Measurements from ENCODE around the gene SULT1A2.

SULT1A2 gene

DNA sequence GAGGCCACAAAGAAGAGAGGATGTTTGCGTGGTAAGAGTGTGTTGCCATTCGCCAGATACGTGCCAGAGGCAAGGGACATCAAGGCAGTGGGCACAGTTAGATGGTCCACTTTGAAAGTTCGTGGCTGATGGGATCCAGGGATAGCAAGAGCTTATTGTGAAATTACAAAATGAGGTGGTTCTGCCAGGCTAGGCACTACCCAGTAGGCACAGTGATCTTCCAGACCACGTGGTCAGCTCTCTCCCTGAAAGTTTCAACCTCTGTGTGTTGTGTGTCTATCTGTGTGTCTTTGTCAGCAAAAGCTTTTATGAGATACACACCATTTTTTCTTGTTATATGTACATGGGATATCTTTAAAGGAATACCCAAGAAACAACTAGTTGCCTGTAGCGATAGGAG, 33.6 kb downstream of the SULT1A2 start:
- TF ChIP-seq, protein P1, sequence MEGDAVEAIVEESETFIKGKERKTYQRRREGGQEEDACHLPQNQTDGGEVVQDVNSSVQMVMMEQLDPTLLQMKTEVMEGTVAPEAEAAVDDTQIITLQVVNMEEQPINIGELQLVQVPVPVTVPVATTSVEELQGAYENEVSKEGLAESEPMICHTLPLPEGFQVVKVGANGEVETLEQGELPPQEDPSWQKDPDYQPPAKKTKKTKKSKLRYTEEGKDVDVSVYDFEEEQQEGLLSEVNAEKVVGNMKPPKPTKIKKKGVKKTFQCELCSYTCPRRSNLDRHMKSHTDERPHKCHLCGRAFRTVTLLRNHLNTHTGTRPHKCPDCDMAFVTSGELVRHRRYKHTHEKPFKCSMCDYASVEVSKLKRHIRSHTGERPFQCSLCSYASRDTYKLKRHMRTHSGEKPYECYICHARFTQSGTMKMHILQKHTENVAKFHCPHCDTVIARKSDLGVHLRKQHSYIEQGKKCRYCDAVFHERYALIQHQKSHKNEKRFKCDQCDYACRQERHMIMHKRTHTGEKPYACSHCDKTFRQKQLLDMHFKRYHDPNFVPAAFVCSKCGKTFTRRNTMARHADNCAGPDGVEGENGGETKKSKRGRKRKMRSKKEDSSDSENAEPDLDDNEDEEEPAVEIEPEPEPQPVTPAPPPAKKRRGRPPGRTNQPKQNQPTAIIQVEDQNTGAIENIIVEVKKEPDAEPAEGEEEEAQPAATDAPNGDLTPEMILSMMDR (IDR thresholded peaks at IDR 0.05; ENCODE audit: low read length, missing control alignments): no peak
- H3K4me3 ChIP-seq (replicated peaks; ENCODE audit: low read depth, low read length): no peak overlapping the region
- DNase-seq (ENCODE audit: low read depth): no peak

DNA sequence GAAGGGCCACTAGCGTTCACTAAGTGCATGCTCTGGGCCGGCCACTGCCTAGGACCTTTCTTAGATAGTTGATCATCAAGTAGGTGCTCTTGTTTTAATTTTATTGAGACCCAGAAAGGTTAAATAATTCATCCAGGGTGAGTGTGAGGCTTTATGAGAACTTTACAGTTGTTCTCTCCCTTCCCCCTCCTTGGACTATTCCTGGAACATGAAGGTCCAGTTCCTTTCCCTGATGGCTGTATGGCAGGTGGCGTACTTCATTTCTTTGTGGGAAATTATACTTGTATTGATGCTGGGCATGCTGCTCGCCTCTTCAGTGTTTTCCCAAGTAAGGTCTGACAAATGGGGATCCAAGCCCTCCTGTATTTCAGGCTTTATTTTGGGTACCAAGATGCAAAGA, 34.7 kb downstream of the SULT1A2 start:
- DNase-seq (ENCODE audit: low read depth): no peak
- TF ChIP-seq, protein P1 (IDR thresholded peaks at IDR 0.05; ENCODE audit: low read length, missing control alignments): no peak
- no peak overlapping the region for H3K4me3 ChIP-seq (replicated peaks; ENCODE audit: low read depth, low read length)

DNA sequence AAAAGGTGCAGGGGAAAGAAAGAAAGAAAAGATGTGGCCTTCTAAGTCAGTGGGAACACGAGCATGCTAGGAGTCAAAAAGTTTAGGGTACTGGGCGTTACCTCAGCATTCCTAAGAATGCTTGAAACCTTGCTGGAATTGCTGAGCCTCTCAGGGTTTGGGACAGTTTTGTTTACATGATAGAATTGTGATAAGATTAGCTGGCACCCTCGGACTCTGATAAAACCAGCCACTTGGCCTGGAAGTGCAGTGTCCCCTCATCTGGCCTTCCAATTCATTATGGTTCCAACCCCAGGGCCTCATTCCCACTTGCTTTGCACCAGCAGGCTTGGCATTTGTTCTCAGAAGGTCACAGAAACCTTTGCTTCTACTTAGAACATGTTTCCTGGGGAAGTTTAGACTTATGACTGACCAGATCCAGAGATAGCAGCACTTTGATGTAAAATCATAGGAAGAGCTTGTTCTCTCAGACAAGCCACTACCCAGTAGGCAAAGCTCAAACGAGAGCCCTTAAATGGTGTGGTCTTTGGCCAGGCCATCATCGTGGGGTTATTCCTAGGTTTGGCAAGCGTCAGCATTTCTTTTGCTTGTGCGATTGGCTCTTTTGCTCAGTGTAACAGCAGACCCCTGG, 35.2 kb downstream of the SULT1A2 start:
- TF ChIP-seq, protein P1 (IDR thresholded peaks at IDR 0.05; ENCODE audit: low read length, missing control alignments): no peak
- no peak overlapping the region for H3K4me3 ChIP-seq (replicated peaks; ENCODE audit: low read depth, low read length)
- DNase-seq (ENCODE audit: low read depth): no peak

DNA sequence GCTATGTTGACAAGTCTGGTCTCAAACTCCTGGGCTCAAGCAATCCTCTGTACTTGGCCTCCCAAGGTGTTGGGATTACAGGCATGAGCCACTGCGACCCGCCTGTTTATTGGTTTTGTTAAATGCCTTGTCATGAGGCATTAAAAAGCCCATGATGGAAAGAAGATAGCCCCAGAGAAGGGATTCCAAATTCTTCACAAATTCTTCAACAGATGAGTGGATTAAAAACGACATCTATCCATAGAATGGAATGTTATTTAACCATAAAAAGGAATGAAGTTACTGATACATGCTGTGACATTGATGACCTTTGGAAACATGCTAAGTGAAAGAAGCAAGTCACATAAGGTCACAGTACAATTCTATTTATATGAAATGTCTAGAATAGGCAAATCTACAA, 38.4 kb downstream of the SULT1A2 start:
- TF ChIP-seq, protein P1 (IDR thresholded peaks at IDR 0.05; ENCODE audit: low read length, missing control alignments): no peak
- DNase-seq (ENCODE audit: low read depth): no peak
- no peak overlapping the region for H3K4me3 ChIP-seq (replicated peaks; ENCODE audit: low read depth, low read length)

DNA sequence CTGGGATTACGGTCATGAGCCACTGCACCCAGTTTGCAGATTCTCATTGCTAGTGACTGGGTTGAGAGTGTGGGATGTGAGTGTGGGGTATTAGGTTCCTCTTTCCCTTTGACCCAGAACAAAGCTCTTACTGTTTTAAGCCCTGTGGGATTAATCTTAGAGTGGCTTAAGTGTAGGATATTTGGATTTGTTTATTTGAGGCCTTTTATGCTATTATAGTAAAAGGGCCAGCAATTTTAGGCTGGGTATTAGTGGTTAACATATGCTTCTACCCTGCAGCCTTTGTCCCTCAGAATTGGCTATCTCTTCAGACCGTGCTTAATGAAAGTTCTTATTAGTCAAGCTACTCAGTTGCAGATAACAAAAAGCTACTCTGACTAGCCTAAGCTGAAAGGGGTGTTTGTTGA, 39.9 kb downstream of the SULT1A2 start:
- no peak for DNase-seq (ENCODE audit: low read depth)
- H3K4me3 ChIP-seq (replicated peaks; ENCODE audit: low read depth, low read length): no peak overlapping the region
- TF ChIP-seq, protein P1 (IDR thresholded peaks at IDR 0.05; ENCODE audit: low read length, missing control alignments): no peak

DNA sequence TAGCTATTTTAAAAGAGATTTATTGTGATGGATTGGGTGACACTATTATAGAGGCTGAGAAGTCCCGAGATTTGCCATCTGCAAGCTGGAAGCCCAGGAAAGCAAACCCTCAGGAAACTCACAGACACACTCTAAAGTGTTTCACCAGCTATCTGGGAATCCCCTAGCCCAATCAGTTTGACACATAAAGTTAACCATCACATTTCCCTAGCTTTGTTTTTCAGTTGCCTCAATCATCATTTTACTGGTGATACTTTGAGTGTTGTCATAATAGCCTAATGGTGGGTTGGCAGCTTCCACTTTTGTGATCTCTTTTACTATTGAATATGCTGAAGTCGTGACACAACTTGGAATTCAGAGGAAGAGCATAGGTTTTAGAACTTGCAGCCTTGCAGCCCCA, 41.3 kb downstream of the SULT1A2 start:
- DNase-seq (ENCODE audit: low read depth): no peak
- no peak overlapping the region for H3K4me3 ChIP-seq (replicated peaks; ENCODE audit: low read depth, low read length)
- TF ChIP-seq, protein P1 (IDR thresholded peaks at IDR 0.05; ENCODE audit: low read length, missing control alignments): no peak
